Embryonic facial prominence (tissue), 1 donor: ENCODE data around the gene ATP6AP2.
"Not testable (repeated sequence)": the region's sequence is repeated elsewhere in the genome, so short reads cannot be mapped to it uniquely, and the experiment has no call there.

Source experiments
- DNase-seq: peaks from one replicate; pipeline ENCODE4 v3.0.0-alpha.2; 2016; ENCODE audit errors: extremely low spot score

The ATP6AP2 gene

GRCh38 chrX:40575411-40575810 lies 5.4 kb upstream of the ATP6AP2 start:
- DNase-seq: not testable (repeated sequence)

- no peak for DNase-seq
Measured at GRCh38 chrX:40576291-40576690, 4.5 kb upstream of the ATP6AP2 start.

GRCh38 chrX:40578039-40578695 lies 2.6 kb upstream of the ATP6AP2 start:
- no peak for DNase-seq

GRCh38 chrX:40579141-40579540 lies 1.6 kb upstream of the ATP6AP2 start:
- DNase-seq: no peak

GRCh38 chrX:40579900-40580536 lies 752 bp upstream of the ATP6AP2 start:
- DNase-seq: no peak

GRCh38 chrX:40581336-40581920 lies 658 bp downstream of the ATP6AP2 start:
- no peak for DNase-seq

- not testable (repeated sequence) for DNase-seq
Measured at GRCh38 chrX:40582178-40582577, 1.4 kb downstream of the ATP6AP2 start.

GRCh38 chrX:40582811-40583210 lies 2.0 kb downstream of the ATP6AP2 start:
- no peak for DNase-seq

- not testable (repeated sequence) for DNase-seq
Measured at GRCh38 chrX:40587623-40588022, 6.9 kb downstream of the ATP6AP2 start.

GRCh38 chrX:40589616-40590321 lies 9.0 kb downstream of the ATP6AP2 start:
- DNase-seq: not testable (repeated sequence)

GRCh38 chrX:40603446-40603845 lies 22.7 kb downstream of the ATP6AP2 start:
- DNase-seq: no peak

- DNase-seq: no peak
Measured at GRCh38 chrX:40607381-40607780, 26.6 kb downstream of the ATP6AP2 start.

GRCh38 chrX:40612511-40612910 lies 31.7 kb downstream of the ATP6AP2 start:
- DNase-seq: no peak

GRCh38 chrX:40615976-40616375 lies 35.2 kb downstream of the ATP6AP2 start:
- no peak for DNase-seq

- no peak for DNase-seq
Measured at GRCh38 chrX:40617566-40617965, 36.8 kb downstream of the ATP6AP2 start.

GRCh38 chrX:40622479-40623138 lies 41.8 kb downstream of the ATP6AP2 start:
- DNase-seq: no peak

GRCh38 chrX:40623139-40623536 lies 42.4 kb downstream of the ATP6AP2 start, which contains the start of gene MPC1L:
Gene MPC1L, plus strand, starts transcription at chrX:40623428. Its CDS starts 138 bp downstream, at chrX:40623566.
- DNase-seq: no peak

GRCh38 chrX:40623665-40624064 lies 42.9 kb downstream of the ATP6AP2 start:
- no peak for DNase-seq

- DNase-seq: no peak
Measured at GRCh38 chrX:40625294-40625693, 44.5 kb downstream of the ATP6AP2 start.

GRCh38 chrX:40628506-40628905 lies 47.7 kb downstream of the ATP6AP2 start:
- DNase-seq: no peak

GRCh38 chrX:40632199-40632598 lies 51.4 kb downstream of the ATP6AP2 start:
- no peak for DNase-seq

GRCh38 chrX:40637687-40638086 lies 56.9 kb downstream of the ATP6AP2 start:
- no peak for DNase-seq
